ENCODE measurements around the gene MYL12B.

Gene MYL12B

DNA sequence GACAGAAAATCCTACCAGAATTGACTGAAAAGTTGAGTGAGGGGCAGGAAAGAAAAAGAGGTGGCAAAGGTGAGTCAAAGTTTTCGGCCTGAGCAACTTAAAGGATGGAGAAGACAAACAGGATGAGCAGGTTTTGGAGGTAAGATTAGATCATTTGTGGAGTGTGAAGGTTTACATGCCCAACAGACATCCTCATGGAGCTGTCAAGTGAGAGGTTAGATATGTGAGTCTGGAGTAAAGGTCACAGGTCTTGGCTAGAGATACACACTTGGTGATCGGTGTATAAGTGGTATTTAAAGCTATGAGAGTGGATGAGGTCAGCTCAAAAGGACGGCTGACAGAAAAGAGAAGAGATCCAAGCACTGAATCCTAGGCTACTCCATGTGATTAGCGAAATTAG is 25.5 kb upstream of the MYL12B start:
- Histone ChIP-seq H3K4me3 (ENCODE audit: insufficient read length, low read depth) (no peak overlapping the region), H3K9me3 (ENCODE audit: insufficient read depth, low read length) (peaks cover 11% of the 10 kb centered on the region; the same call in 1 of the 2 replicates), H3K27me3 (ENCODE audit: insufficient read depth, insufficient read length) (no peaks in the 10 kb centered on the region), H3K4me1 (ENCODE audit: insufficient read depth, insufficient read length) (no peaks in the 10 kb centered on the region), H3K36me3 (ENCODE audit: insufficient read depth, insufficient read length, low read length) (no peaks in the 10 kb centered on the region), H3K9ac (ENCODE audit: insufficient read length, low read depth) (no peak overlapping the region)
- no peak for DNase-seq (ENCODE audit: low read depth, low spot score)
- TF ChIP-seq YY1 (IDR thresholded peaks at IDR 0.05; ENCODE audit: insufficient read depth, insufficient read length) (no peak), SUZ12 (IDR thresholded peaks at IDR 0.05; ENCODE audit: extremely low read depth, insufficient read depth, insufficient read length) (no peak), ZNF274 (IDR thresholded peaks at IDR 0.05; ENCODE audit: low read depth, low read length) (no peak)

DNA sequence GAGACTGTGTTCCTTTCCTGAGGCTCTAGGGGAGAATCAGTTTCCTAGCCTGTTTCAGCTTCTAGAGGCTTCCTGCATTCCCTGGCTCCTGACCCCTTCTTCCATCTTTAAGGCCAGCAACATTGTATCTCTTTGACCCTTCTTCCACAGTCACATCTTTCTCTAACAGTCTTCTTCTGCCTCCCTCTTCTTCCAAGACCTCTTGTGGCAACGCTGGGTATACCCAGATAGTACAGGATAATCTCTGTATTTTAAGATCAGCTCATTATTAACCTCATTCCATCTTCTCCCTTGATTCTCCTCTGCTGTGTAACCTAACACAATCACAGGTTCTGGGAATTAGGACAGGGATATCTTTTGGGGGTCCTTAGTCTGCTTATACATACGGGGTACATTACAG is 23.2 kb upstream of the MYL12B start:
- peaks cover 29% of the 10 kb centered on the region for H3K9me3 ChIP-seq (ENCODE audit: insufficient read depth, low read length)
- H3K27me3 ChIP-seq (ENCODE audit: insufficient read depth, insufficient read length) = no peaks in the 10 kb centered on the region
- TF ChIP-seq ZNF274 (IDR thresholded peaks at IDR 0.05; ENCODE audit: low read depth, low read length) = no peak
- TF ChIP-seq YY1 (IDR thresholded peaks at IDR 0.05; ENCODE audit: insufficient read depth, insufficient read length) = no peak
- no peak for TF ChIP-seq SUZ12 (IDR thresholded peaks at IDR 0.05; ENCODE audit: extremely low read depth, insufficient read depth, insufficient read length)
- no peaks in the 10 kb centered on the region for H3K36me3 ChIP-seq (ENCODE audit: insufficient read depth, insufficient read length, low read length)
- no peak for DNase-seq (ENCODE audit: low read depth, low spot score)
- H3K4me3 ChIP-seq (ENCODE audit: insufficient read length, low read depth) = no peak overlapping the region
- H3K9ac ChIP-seq (ENCODE audit: insufficient read length, low read depth) = no peak overlapping the region
- no peaks in the 10 kb centered on the region for H3K4me1 ChIP-seq (ENCODE audit: insufficient read depth, insufficient read length)

- H3K4me3 ChIP-seq (ENCODE audit: insufficient read length, low read depth) = peak overlapping the region; percentile 49
- H3K27me3 ChIP-seq (ENCODE audit: insufficient read depth, insufficient read length) = no peaks in the 10 kb centered on the region
- H3K36me3 ChIP-seq (ENCODE audit: insufficient read depth, insufficient read length, low read length) = peaks cover 12% of the 10 kb centered on the region
- peaks cover 24% of the 10 kb centered on the region for H3K9me3 ChIP-seq (ENCODE audit: insufficient read depth, low read length)
- H3K4me1 ChIP-seq (ENCODE audit: insufficient read depth, insufficient read length) = no peaks in the 10 kb centered on the region
- no peak for DNase-seq (ENCODE audit: low read depth, low spot score)
- peak overlapping the region; percentile 64 for H3K9ac ChIP-seq (ENCODE audit: insufficient read length, low read depth)
- TF ChIP-seq SUZ12 (IDR thresholded peaks at IDR 0.05; ENCODE audit: extremely low read depth, insufficient read depth, insufficient read length) = no peak
- no peak for TF ChIP-seq YY1 (IDR thresholded peaks at IDR 0.05; ENCODE audit: insufficient read depth, insufficient read length)
- TF ChIP-seq ZNF274 (IDR thresholded peaks at IDR 0.05; ENCODE audit: low read depth, low read length) = no peak
These were observed 16.8 kb upstream of the MYL12B start for GRCh38 chr18:3245185-3245564.

- peak overlapping the region; percentile 79 for H3K9ac ChIP-seq (ENCODE audit: insufficient read length, low read depth)
- no peak for TF ChIP-seq YY1 (IDR thresholded peaks at IDR 0.05; ENCODE audit: insufficient read depth, insufficient read length)
- no peak for TF ChIP-seq ZNF274 (IDR thresholded peaks at IDR 0.05; ENCODE audit: low read depth, low read length)
- no peak for TF ChIP-seq SUZ12 (IDR thresholded peaks at IDR 0.05; ENCODE audit: extremely low read depth, insufficient read depth, insufficient read length)
- H3K4me1 ChIP-seq (ENCODE audit: insufficient read depth, insufficient read length) = no peaks in the 10 kb centered on the region
- peaks cover 16% of the 10 kb centered on the region for H3K36me3 ChIP-seq (ENCODE audit: insufficient read depth, insufficient read length, low read length)
- no peak for DNase-seq (ENCODE audit: low read depth, low spot score)
- H3K9me3 ChIP-seq (ENCODE audit: insufficient read depth, low read length) = peaks cover 22% of the 10 kb centered on the region
- H3K27me3 ChIP-seq (ENCODE audit: insufficient read depth, insufficient read length) = no peaks in the 10 kb centered on the region
- H3K4me3 ChIP-seq (ENCODE audit: insufficient read length, low read depth) = peak overlapping the region; percentile 49
These were observed 15.9 kb upstream of the MYL12B start for GRCh38 chr18:3245853-3246634.

DNA sequence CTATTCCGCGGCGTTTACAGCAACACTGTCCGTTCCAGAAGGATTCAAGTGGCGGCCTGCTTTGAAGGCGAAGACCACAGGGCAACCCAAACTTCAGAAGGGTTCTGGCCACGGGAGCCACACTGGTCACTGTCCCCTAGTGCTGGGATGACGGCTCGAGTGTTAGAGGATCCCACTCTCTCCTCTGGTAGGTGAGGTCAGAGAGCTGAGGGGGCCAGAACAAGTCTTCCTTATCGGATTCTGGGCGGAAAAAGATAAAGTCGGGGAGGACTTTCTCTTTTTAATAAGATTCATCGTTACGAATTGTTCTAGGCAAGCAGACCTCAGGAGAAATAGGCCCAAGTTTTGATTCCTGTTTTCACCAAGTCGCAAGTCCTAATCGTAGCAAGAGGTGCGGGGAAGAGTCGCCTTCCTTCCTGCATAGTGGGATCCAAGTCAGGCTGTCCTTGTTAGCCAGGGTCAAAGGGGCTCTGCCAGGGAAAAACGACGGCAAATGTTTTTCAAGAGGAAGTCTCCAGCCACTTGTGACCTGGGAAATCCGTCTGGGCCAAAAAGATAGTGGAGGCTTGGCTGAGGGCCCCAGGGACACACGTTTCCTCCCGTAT is 15.2 kb upstream of the MYL12B start:
- no peaks in the 10 kb centered on the region for H3K4me1 ChIP-seq (ENCODE audit: insufficient read depth, insufficient read length)
- no peak for DNase-seq (ENCODE audit: low read depth, low spot score)
- TF ChIP-seq YY1 (IDR thresholded peaks at IDR 0.05; ENCODE audit: insufficient read depth, insufficient read length) (no peak), SUZ12 (IDR thresholded peaks at IDR 0.05; ENCODE audit: extremely low read depth, insufficient read depth, insufficient read length) (no peak), ZNF274 (IDR thresholded peaks at IDR 0.05; ENCODE audit: low read depth, low read length) (no peak)
- peak overlapping the region; percentile 79 for H3K9ac ChIP-seq (ENCODE audit: insufficient read length, low read depth)
- H3K27me3 ChIP-seq (ENCODE audit: insufficient read depth, insufficient read length) = no peaks in the 10 kb centered on the region
- peaks cover 16% of the 10 kb centered on the region for H3K36me3 ChIP-seq (ENCODE audit: insufficient read depth, insufficient read length, low read length)
- peaks cover 15% of the 10 kb centered on the region for H3K9me3 ChIP-seq (ENCODE audit: insufficient read depth, low read length)
- peak overlapping the region; percentile 49 for H3K4me3 ChIP-seq (ENCODE audit: insufficient read length, low read depth)

DNA sequence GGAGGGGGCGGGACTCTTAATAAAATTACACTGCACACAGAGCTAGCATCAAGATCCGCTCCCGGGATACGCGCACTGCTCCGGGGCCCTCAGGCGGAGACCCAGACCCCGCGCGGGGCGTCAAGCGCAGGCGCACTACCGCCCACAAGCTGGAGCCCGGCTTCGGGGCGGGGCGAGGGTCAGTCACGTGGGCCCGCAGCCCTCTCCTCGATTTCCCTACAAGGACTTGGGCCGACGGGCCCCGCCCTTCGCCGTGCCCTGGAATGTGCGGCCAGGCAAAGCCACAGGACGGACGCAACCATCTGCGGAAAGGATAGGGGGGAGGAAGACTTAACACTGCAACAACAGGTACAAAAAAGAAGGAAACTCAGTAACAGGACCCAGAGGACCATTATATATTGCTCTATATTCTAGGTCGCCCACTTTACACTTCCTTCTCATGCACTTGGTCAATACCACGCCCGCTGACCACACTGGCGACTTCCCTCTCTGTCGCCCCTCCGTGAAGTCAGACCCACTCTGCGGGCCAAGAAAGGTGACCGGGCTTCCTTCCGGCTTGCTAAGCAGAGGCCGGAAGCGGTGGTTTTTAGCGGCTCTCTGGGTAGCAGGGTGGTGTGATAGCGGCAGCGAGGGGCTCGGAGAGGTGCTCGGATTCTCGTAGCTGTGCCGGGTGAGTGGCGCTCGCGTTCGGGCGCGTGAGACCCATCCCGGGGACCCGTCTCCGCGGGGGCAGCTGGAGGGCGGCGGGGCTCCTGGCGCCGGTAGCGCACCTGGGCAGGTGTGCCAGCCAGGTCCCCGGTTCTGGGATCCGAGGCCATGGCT is 14.5 kb upstream of the MYL12B start, which contains the start of gene MYL12A:
TSS of gene MYL12A (plus strand) at position 562 of the 822 bp plus-strand sequence. CDS start 5,447 bp downstream, outside the sequence.
- Histone ChIP-seq H3K27me3 (ENCODE audit: insufficient read depth, insufficient read length) (no peaks in the 10 kb centered on the region), H3K4me1 (ENCODE audit: insufficient read depth, insufficient read length) (no peaks in the 10 kb centered on the region), H3K9ac (ENCODE audit: insufficient read length, low read depth) (peak within 1 kb of the TSS; percentile 96), H3K9me3 (ENCODE audit: insufficient read depth, low read length) (peaks cover 8% of the 10 kb centered on the region; the same call in 1 of the 2 replicates), H3K4me3 (ENCODE audit: insufficient read length, low read depth) (peak within 1 kb of the TSS; percentile 94), H3K36me3 (ENCODE audit: insufficient read depth, insufficient read length, low read length) (peaks cover 16% of the 10 kb centered on the region)
- TF ChIP-seq ZNF274 (IDR thresholded peaks at IDR 0.05; ENCODE audit: low read depth, low read length) (no peak), YY1 (IDR thresholded peaks at IDR 0.05; ENCODE audit: insufficient read depth, insufficient read length) (no peak), SUZ12 (IDR thresholded peaks at IDR 0.05; ENCODE audit: extremely low read depth, insufficient read depth, insufficient read length) (no peak)
- DNase-seq (ENCODE audit: low read depth, low spot score) = peak; percentile 94
